MM.1S (cell line): ENCODE results near the gene PPP2R5C.

ENCODE experiments used
- DNase-seq: peaks from one replicate; pipeline ENCODE4 v3.0.0-alpha.2; 2015
- H2AFZ ChIP-seq: fragments of 300-600 bp; sonication (generic); 2 replicates; pipeline ENCODE4 v1.6.0; 2016; ENCODE audit warnings: antibody characterized with exemption, low read length
- H3F3A ChIP-seq: fragments of 300-600 bp; sonication (generic); 2 replicates; pipeline ENCODE4 v1.6.1; 2016; ENCODE audit warnings: mild to moderate bottlenecking, antibody characterized with exemption, low read length, moderate library complexity, mixed read lengths; ENCODE audit not compliant: insufficient read depth
- H3K27ac ChIP-seq: fragments of 300-600 bp; sonication (generic); 2 replicates; pipeline ENCODE4 v1.5.1; 2016; ENCODE audit warnings: mild to moderate bottlenecking, low read length
- H3K27me3 ChIP-seq: fragments of 300-600 bp; sonication (generic); replicated peaks from 2 replicates; pipeline ENCODE4 v1.6.0; 2016; ENCODE audit warnings: low read length; ENCODE audit not compliant: insufficient read depth
- H3K36me3 ChIP-seq: fragments of 300-600 bp; sonication (generic); replicated peaks from 2 replicates; pipeline ENCODE4 v1.6.1; 2016; ENCODE audit warnings: mild to moderate bottlenecking, low read length, mixed read lengths; ENCODE audit not compliant: insufficient read depth
- H3K4me1 ChIP-seq: fragments of 300-600 bp; sonication (generic); 2 replicates; pipeline ENCODE4 v1.6.1; 2016; ENCODE audit warnings: low read length, mixed read lengths
- H3K4me2 ChIP-seq: fragments of 300-600 bp; sonication (generic); 2 replicates; pipeline ENCODE4 v1.6.0; 2016; ENCODE audit warnings: low read depth, low read length
- H3K4me3 ChIP-seq: fragments of 300-600 bp; sonication (generic); 2 replicates; pipeline ENCODE4 v1.5.1; 2016; ENCODE audit warnings: low read length, mixed read lengths
- H3K79me2 ChIP-seq: fragments of 300-600 bp; sonication (generic); 2 replicates; pipeline ENCODE4 v1.6.1; 2016; ENCODE audit warnings: mixed run types, low read length, mixed read lengths
- H3K9ac ChIP-seq: fragments of 300-600 bp; sonication (generic); 2 replicates; pipeline ENCODE4 v1.6.1; 2016; ENCODE audit warnings: low read length, mixed read lengths
- H3K9me2 ChIP-seq: fragments of 300-600 bp; sonication (generic); replicated peaks from 2 replicates; pipeline ENCODE4 v1.6.1; 2016; ENCODE audit warnings: mild to moderate bottlenecking, low read length, mixed read lengths; ENCODE audit not compliant: insufficient read depth
- H3K9me3 ChIP-seq: fragments of 300-600 bp; sonication (generic); replicated peaks from 2 replicates; pipeline ENCODE4 v1.6.1; 2016; ENCODE audit warnings: mild to moderate bottlenecking, low read length, mixed read lengths; ENCODE audit not compliant: insufficient read depth
- H4K20me1 ChIP-seq: fragments of 300-600 bp; sonication (generic); 2 replicates; pipeline ENCODE4 v1.6.1; 2016; ENCODE audit warnings: mild to moderate bottlenecking, low read length, moderate library complexity, mixed read lengths; ENCODE audit not compliant: insufficient read depth
- CTCF ChIP-seq: fragments of 300-600 bp; sonication (generic); IDR thresholded peaks from 2 replicates; pipeline ENCODE4 v1.5.1; 2016; ENCODE audit warnings: antibody characterized with exemption, low read length, mixed read lengths
- EZH2 ChIP-seq: fragments of 300-600 bp; sonication (generic); optimal IDR thresholded peaks from 2 replicates; pipeline ENCODE3; 2017; ENCODE audit warnings: low read depth, mild to moderate bottlenecking, antibody characterized with exemption, low read length, mixed read lengths
- EZH2phosphoT487 ChIP-seq: fragments of 300-600 bp; sonication (generic); IDR thresholded peaks from 2 replicates; pipeline ENCODE4 v1.6.1; 2018; ENCODE audit warnings: antibody characterized with exemption, low read length

The PPP2R5C gene

DNA sequence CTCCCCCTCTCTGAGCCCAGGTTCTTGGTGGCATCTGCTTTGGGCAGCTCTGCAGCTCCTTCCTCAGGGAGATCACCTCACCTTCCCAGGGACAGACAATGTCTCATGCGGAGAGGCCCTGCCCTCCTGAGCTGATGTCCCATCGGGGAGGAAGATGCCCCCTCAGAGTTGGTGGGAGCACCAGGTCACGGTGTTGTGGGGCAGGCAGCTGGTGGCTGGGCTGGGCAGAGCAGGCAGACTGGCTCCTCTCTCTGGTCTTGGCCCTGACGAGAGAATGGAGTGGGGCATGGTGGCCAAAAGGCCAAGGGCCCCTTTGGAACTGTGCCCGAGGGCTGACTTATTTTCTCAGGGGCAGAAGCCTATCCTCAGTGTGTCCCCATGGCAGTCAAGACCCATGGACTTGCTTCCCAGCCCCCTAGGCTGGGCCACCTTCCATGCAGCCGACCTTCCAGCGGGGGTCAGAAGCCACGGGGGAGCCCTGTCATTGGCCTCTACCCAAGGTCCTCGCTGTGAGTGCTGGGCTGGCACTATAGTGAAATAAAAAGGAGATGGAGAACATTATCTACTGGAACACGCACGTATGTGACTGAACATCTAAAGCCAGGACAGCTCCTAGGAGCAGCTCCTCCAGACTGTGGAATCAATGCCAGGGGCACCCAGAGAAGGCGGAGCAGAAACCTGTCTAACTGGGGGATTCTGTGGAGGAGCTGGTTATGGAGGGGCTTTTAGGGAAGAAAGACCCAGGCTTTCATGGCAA, 21.9 kb downstream of the PPP2R5C start:
- no peak for DNase-seq

GRCh38 chr14:101784631-101785030, 23.1 kb downstream of the PPP2R5C start:
- Histone ChIP-seq H3K4me2 (no peak overlapping the region), H4K20me1 (no peaks in the 10 kb centered on the region), H3K9me3 (no peaks in the 10 kb centered on the region), H3K9me2 (no peaks in the 10 kb centered on the region), H3F3A (no peaks in the 10 kb centered on the region), H3K79me2 (no peaks in the 10 kb centered on the region), H3K9ac (no peak overlapping the region), H3K4me3 (no peak overlapping the region), H3K36me3 (no peaks in the 10 kb centered on the region), H3K27me3 (no peaks in the 10 kb centered on the region), H3K27ac (no peak overlapping the region), H3K4me1 (no peaks in the 10 kb centered on the region), H2AFZ (no peak overlapping the region)
- no peak for DNase-seq
- no peak for TF ChIP-seq EZH2phosphoT487
- no peak for TF ChIP-seq CTCF
- no peak for TF ChIP-seq EZH2

More for the DNA sequence above, 21.9 kb downstream of the PPP2R5C start:
- no peaks in the 10 kb centered on the region for H3K36me3 ChIP-seq
- H3K27ac ChIP-seq = no peak overlapping the region
- no peaks in the 10 kb centered on the region for H3K9me2 ChIP-seq
- no peaks in the 10 kb centered on the region for H3K4me1 ChIP-seq
- H3K9ac ChIP-seq = no peak overlapping the region
- no peak overlapping the region for H3K4me2 ChIP-seq
- H3K79me2 ChIP-seq = no peaks in the 10 kb centered on the region
- H4K20me1 ChIP-seq = no peaks in the 10 kb centered on the region
- no peak overlapping the region for H2AFZ ChIP-seq
- H3K4me3 ChIP-seq = no peak overlapping the region
- no peaks in the 10 kb centered on the region for H3K9me3 ChIP-seq
- H3K27me3 ChIP-seq = no peaks in the 10 kb centered on the region
- H3F3A ChIP-seq = no peaks in the 10 kb centered on the region
- no peak for TF ChIP-seq EZH2phosphoT487
- TF ChIP-seq EZH2 = no peak
- TF ChIP-seq CTCF = no peak

- TF ChIP-seq EZH2 = no peak
- TF ChIP-seq EZH2phosphoT487 = no peak
- no peak for TF ChIP-seq CTCF
- H3K4me3 ChIP-seq = no peak overlapping the region
- H3K9me2 ChIP-seq = no peaks in the 10 kb centered on the region
- H3K4me2 ChIP-seq = no peak overlapping the region
- DNase-seq = no peak
- no peaks in the 10 kb centered on the region for H3K9me3 ChIP-seq
- no peaks in the 10 kb centered on the region for H3K79me2 ChIP-seq
- H3K36me3 ChIP-seq = no peaks in the 10 kb centered on the region
- no peak overlapping the region for H3K27ac ChIP-seq
- H3F3A ChIP-seq = 0 out of 2 replicates have a peak, but pooled peaks cover 3% of the 10 kb centered on the region
- no peaks in the 10 kb centered on the region for H4K20me1 ChIP-seq
- no peak overlapping the region for H3K9ac ChIP-seq
- H3K27me3 ChIP-seq = no peaks in the 10 kb centered on the region
- H2AFZ ChIP-seq = no peak overlapping the region
- H3K4me1 ChIP-seq = peaks cover 8% of the 10 kb centered on the region
Observed at GRCh38 chr14:101788016-101788635, 26.6 kb downstream of the PPP2R5C start.
